Sigmoid colon (tissue), 4 donors: Measurements from ENCODE around the gene ZW10.

Experiments used
- CTCF ChIP-seq, 4 experiments: fragments of 450-650 bp in 3 of 4; fragments of 200-600 bp in 1 of 4; IDR thresholded peaks; one replicate each; pipeline ENCODE4 v1.5.1; 2016 to 2019; ENCODE audit warnings: antibody characterized with exemption in 4 of 4, mild to moderate bottlenecking in 3 of 4, moderate library complexity in 2 of 4
- EP300 ChIP-seq, 4 donors: sonication (generic); formaldehyde crosslinking; IDR thresholded peaks; one replicate each; pipeline ENCODE4 v1.6.1; 2017; ENCODE audit warnings: antibody characterized with exemption in 4 of 4
- POLR2A ChIP-seq, 2 donors: fragments of 450-650 bp; IDR thresholded peaks; one replicate each; pipeline ENCODE4 v1.6.1; 2016; ENCODE audit warnings: antibody characterized with exemption in 2 of 2, mild to moderate bottlenecking in 2 of 2, moderate library complexity in 2 of 2

GRCh38 chr11:113685654-113686359, 87.7 kb downstream of the ZW10 start:
- no peak for TF ChIP-seq POLR2A (IDR thresholded peaks at IDR 0.05)
- TF ChIP-seq EP300 (IDR thresholded peaks at IDR 0.05), result no peak
- no peak for TF ChIP-seq CTCF (IDR thresholded peaks at IDR 0.05)
